22Rv1 (cell line): ENCODE results near the gene ZFP69B.

ENCODE experiments used
- H3K27ac ChIP-seq: fragments of 450-650 bp; 2 replicates; pipeline ENCODE4 v1.5.1; 2017
- ZFX ChIP-seq: fragments of 450-650 bp; IDR thresholded peaks from 2 replicates; pipeline ENCODE4 v1.6.1; 2017; ENCODE audit warnings: antibody characterized with exemption, borderline replicate concordance
- TF ChIP-seq, protein P1 (sequence below): fragments of 450-650 bp; IDR thresholded peaks from 2 replicates; pipeline ENCODE4 v1.5.1; 2017; ENCODE audit warnings: mild to moderate bottlenecking

ZFP69B gene

DNA sequence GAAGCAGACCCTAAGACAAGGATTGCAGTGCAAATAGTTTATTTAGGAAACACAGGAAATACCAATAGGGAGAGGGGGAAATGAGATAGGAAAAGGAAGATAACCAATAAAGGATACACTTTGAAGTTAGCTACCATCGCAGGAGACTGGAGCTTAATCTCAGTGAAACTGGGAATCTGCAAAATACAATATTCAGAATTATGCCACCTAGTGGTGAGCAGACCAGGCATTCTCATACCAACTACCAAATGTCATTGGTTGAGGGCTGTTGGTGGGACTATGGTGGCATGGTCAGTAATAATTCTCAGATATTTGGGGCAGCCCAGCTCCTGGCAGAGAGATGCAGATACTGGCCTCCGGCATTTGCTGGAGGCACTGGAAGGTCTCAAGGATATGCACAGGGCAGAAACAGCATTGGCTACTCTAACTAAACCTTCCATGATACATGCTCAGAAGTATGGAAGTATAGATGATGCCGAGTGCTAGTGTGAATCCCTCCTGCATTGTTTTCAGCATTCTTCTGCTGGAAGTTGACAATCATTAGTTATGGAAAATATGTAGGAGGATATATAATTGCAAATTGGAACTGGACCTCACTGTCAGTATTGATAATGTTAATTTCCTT lies 11.8 kb upstream of the ZFP69B start:
- no peak for TF ChIP-seq ZFX
- TF ChIP-seq, protein P1, sequence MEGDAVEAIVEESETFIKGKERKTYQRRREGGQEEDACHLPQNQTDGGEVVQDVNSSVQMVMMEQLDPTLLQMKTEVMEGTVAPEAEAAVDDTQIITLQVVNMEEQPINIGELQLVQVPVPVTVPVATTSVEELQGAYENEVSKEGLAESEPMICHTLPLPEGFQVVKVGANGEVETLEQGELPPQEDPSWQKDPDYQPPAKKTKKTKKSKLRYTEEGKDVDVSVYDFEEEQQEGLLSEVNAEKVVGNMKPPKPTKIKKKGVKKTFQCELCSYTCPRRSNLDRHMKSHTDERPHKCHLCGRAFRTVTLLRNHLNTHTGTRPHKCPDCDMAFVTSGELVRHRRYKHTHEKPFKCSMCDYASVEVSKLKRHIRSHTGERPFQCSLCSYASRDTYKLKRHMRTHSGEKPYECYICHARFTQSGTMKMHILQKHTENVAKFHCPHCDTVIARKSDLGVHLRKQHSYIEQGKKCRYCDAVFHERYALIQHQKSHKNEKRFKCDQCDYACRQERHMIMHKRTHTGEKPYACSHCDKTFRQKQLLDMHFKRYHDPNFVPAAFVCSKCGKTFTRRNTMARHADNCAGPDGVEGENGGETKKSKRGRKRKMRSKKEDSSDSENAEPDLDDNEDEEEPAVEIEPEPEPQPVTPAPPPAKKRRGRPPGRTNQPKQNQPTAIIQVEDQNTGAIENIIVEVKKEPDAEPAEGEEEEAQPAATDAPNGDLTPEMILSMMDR, result peak; percentile 82
- no peak overlapping the region for H3K27ac ChIP-seq

DNA sequence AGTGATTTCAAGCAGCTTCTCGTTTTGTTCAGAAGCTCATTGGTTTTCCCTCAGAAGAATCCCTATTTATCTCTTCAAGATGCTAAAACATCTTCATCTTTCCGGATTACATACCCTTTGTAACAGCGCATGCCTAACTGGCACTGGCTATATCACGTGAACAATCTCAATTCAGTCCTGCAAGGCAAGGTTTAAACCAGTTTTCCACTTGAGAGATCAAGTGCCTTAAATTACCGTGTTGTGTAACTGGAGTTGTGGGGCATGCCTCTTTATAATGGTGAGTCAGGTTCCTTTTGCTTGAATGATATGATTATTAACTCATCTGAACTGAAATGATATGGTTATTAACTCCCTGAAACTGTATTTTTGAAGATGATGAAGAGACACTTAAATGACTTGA lies 11.0 kb upstream of the ZFP69B start:
- TF ChIP-seq, protein P1, result no peak
- TF ChIP-seq ZFX, result no peak

DNA sequence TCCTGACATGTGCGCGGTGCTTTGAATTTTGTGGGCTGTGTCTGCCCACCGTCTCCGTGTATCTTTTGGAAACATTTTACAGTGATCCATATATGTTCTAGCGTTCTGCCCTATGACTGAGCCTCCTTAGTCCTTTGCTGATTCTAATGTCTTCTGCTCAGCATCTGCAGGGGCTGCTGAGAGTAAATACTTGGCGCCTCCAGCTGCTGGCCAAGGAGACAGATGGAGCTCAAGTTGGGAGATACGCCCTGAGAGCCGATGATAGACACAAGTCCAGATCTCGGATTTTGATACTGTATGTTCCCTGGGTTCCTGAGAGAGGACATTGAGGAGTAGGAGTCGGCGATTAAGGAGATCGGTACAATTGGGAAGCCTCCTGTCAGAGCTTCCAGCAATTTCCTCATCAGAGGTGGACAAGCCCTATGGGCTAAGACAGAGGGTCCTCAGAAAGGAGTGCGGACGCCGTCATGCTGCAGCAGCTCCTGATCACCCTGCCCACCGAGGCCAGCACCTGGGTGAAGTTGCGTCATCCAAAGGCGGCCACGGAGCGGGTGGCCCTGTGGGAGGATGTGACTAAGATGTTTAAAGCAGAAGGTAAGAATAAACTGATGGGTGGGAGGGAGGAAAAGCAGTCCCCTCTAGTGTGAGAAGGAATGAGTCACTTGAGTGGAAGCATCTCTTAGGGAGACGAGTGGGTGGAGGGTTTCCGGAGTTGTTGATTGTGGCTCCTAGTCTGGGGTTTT lies 390 bp downstream of the ZFP69B start:
- H3K27ac ChIP-seq, result peak overlapping the region; percentile 58
- no peak for TF ChIP-seq ZFX

More for the DNA sequence above, 11.0 kb upstream of the ZFP69B start:
- no peak overlapping the region for H3K27ac ChIP-seq

DNA sequence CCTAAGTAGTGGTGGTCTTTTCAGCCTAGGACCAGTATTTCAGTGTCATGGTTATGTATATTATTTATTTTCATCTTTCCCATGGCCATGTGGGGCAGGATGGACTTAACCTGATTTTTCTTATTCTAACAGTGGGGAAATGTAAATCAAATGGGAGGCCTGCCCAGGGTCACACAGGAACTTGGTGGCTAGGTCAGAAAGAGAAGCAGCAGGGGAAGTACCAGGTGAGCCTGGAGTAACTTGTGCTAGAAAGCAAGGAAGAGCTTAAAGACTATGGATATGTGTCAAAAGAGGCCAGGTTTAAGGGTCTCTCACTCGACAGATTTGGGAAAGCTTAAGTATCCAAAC lies 936 bp downstream of the ZFP69B start:
- TF ChIP-seq, protein P1, result no peak
- TF ChIP-seq ZFX, result no peak
- no peak overlapping the region for H3K27ac ChIP-seq

DNA sequence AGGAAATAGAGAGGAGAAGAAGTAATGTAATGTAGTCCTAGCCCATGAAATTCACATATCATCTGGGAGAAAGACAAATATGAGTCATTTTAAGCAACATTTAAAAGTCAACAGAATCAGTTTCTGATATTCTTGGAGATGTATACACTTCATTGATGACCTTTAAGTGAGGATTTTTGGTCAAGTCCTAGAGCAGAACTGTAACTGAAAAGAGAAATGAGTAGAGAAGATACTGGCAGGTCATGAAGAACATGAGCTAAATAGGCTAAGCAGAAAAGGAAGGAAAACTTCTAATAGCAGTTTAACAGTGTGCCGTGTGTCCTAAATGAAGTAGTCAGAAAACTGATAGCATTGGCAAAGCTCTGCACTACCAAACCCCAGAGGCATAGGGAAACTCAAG lies 4.6 kb downstream of the ZFP69B start:
- H3K27ac ChIP-seq, result no peak overlapping the region
- TF ChIP-seq, protein P1, result no peak
- TF ChIP-seq ZFX, result no peak

DNA sequence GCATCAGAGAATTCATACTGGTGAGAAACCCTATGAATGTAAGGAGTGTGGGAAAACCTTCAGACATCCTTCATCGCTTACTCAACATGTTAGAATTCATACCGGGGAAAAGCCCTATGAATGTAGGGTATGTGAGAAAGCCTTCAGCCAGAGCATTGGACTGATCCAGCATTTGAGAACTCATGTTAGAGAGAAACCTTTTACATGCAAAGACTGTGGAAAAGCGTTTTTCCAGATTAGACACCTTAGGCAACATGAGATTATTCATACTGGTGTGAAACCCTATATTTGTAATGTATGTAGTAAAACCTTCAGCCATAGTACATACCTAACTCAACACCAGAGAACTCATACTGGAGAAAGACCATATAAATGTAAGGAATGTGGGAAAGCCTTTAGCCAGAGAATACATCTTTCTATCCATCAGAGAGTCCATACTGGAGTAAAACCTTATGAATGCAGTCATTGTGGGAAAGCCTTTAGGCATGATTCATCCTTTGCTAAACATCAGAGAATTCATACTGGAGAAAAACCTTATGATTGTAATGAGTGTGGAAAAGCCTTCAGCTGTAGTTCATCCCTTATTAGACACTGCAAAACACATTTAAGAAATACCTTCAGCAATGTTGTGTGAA lies 12.8 kb downstream of the ZFP69B start:
- TF ChIP-seq ZFX, result no peak
- TF ChIP-seq, protein P1, result no peak
- H3K27ac ChIP-seq, result no peak overlapping the region

DNA sequence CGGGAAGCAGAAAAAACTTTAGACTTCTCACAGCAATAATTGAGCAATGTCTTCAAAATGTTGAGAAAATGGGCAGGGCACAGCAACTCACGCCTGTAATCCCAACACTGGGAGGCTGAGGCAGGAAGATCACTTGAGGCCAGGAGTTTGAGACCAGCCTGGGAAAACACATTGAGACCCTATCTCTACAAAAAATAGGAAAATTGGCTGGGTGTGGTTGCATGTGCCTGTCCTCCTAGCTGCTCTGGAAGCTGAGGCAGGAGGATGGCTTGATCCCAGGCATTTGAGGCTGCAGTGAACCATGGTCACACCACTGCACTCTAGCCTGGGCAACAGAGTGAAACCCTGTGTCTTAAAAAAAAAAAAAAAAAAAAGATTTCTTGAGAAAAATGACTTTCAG lies 19.1 kb downstream of the ZFP69B start:
- no peak overlapping the region for H3K27ac ChIP-seq
- TF ChIP-seq, protein P1, result no peak
- TF ChIP-seq ZFX, result no peak
